ENCODE results near the gene ZBTB17.
"Not testable (repeated sequence)": the region's sequence is repeated elsewhere in the genome, so short reads cannot be mapped to it uniquely, and the experiment has no call there.

The ZBTB17 gene

GRCh38 chr1:16010837-16011236, 34.9 kb upstream of the ZBTB17 start:
- DNase-seq: no peak

GRCh38 chr1:16009678-16010077, 33.8 kb upstream of the ZBTB17 start:
- no peak for DNase-seq

- DNase-seq: peak; percentile 35
Measured at GRCh38 chr1:16009030-16009460, 33.1 kb upstream of the ZBTB17 start.

GRCh38 chr1:16007671-16008341, 31.9 kb upstream of the ZBTB17 start:
- DNase-seq: no peak

GRCh38 chr1:16006552-16007485, 30.9 kb upstream of the ZBTB17 start:
- no peak for DNase-seq

- DNase-seq: no peak
Measured at GRCh38 chr1:16006010-16006409, 30.1 kb upstream of the ZBTB17 start.

GRCh38 chr1:16005597-16005996, 29.7 kb upstream of the ZBTB17 start:
- no peak for DNase-seq

- not testable (repeated sequence) for DNase-seq
Measured at GRCh38 chr1:16001274-16001673, 25.4 kb upstream of the ZBTB17 start.

GRCh38 chr1:15998929-15999328, 23.0 kb upstream of the ZBTB17 start:
- no peak for DNase-seq

GRCh38 chr1:15997637-15998280, 21.9 kb upstream of the ZBTB17 start:
- DNase-seq: no peak

GRCh38 chr1:15997076-15997585, 21.2 kb upstream of the ZBTB17 start:
- no peak for DNase-seq

- DNase-seq: no peak
Measured at GRCh38 chr1:15994590-15995351, 18.9 kb upstream of the ZBTB17 start.

GRCh38 chr1:15994081-15994480, 18.2 kb upstream of the ZBTB17 start:
- no peak for DNase-seq

- no peak for DNase-seq
Measured at GRCh38 chr1:15993666-15994065, 17.8 kb upstream of the ZBTB17 start.

- no peak for DNase-seq
Measured at GRCh38 chr1:15992582-15993500, 16.9 kb upstream of the ZBTB17 start.

GRCh38 chr1:15992187-15992553, 16.3 kb upstream of the ZBTB17 start:
- DNase-seq: no peak

GRCh38 chr1:15991427-15992186, 15.7 kb upstream of the ZBTB17 start:
- DNase-seq: no peak

GRCh38 chr1:15989776-15990175, 13.9 kb upstream of the ZBTB17 start:
- DNase-seq: no peak

GRCh38 chr1:15988856-15989736, 13.2 kb upstream of the ZBTB17 start:
- no peak for DNase-seq
